ENCODE measurements around the gene SLC23A2.

The SLC23A2 gene

GRCh38 chr20:4962241-4962855, 39.0 kb downstream of the SLC23A2 start:
- DNase-seq: no peak

GRCh38 chr20:4961746-4962145, 39.6 kb downstream of the SLC23A2 start:
- DNase-seq: no peak

GRCh38 chr20:4959592-4959991, 41.7 kb downstream of the SLC23A2 start:
- DNase-seq: no peak

- DNase-seq: no peak
These were observed 43.4 kb downstream of the SLC23A2 start for GRCh38 chr20:4957939-4958362.

GRCh38 chr20:4957187-4957586, 44.1 kb downstream of the SLC23A2 start:
- no peak for DNase-seq

GRCh38 chr20:4956200-4956810, 45.0 kb downstream of the SLC23A2 start:
- peak; percentile 79 for DNase-seq

GRCh38 chr20:4953881-4954280, 47.4 kb downstream of the SLC23A2 start:
- DNase-seq: no peak

GRCh38 chr20:4952229-4952628, 49.1 kb downstream of the SLC23A2 start:
- no peak for DNase-seq

GRCh38 chr20:4951299-4951698, 50.0 kb downstream of the SLC23A2 start:
- DNase-seq: no peak

- no peak for DNase-seq
These were observed 50.5 kb downstream of the SLC23A2 start for GRCh38 chr20:4950841-4951240.

GRCh38 chr20:4950437-4950836, 50.9 kb downstream of the SLC23A2 start:
- no peak for DNase-seq

- DNase-seq: peak; percentile 16
These were observed 51.5 kb downstream of the SLC23A2 start for GRCh38 chr20:4949833-4950178.

- DNase-seq: no peak
These were observed 53.3 kb downstream of the SLC23A2 start for GRCh38 chr20:4947817-4948559.

- DNase-seq: no peak
These were observed 54.3 kb downstream of the SLC23A2 start for GRCh38 chr20:4946986-4947385.

GRCh38 chr20:4946585-4946984, 54.7 kb downstream of the SLC23A2 start:
- DNase-seq: no peak

GRCh38 chr20:4944518-4945313, 56.6 kb downstream of the SLC23A2 start:
- no peak for DNase-seq

GRCh38 chr20:4942331-4942730, 59.0 kb downstream of the SLC23A2 start:
- no peak for DNase-seq

- no peak for DNase-seq
These were observed 63.6 kb downstream of the SLC23A2 start for GRCh38 chr20:4937407-4938319.

- DNase-seq: no peak
These were observed 64.4 kb downstream of the SLC23A2 start for GRCh38 chr20:4936851-4937406.

GRCh38 chr20:4936392-4936850, 64.9 kb downstream of the SLC23A2 start:
- DNase-seq: no peak

- no peak for DNase-seq
These were observed 69.2 kb downstream of the SLC23A2 start for GRCh38 chr20:4932061-4932460.

All from NCI-H2171 treated with DMSO at 0.1 percent for 48 hours (cell line).